Breast epithelium (tissue), 3 donors: ENCODE data around the gene ACOX2.

ENCODE experiments used
- CTCF ChIP-seq, 3 donors: fragments of 450-650 bp; IDR thresholded peaks; one replicate each; pipeline ENCODE4 v1.5.1; 2016 to 2017; ENCODE audit warnings: antibody characterized with exemption in 3 of 3, mild to moderate bottlenecking in 3 of 3, moderate library complexity in 3 of 3
- POLR2A ChIP-seq: fragments of 450-650 bp; IDR thresholded peaks from one replicate; pipeline ENCODE4 v1.6.1; 2016; ENCODE audit warnings: antibody characterized with exemption, mild to moderate bottlenecking, moderate library complexity
- POLR2AphosphoS5 ChIP-seq, 3 donors: sonication (generic); formaldehyde crosslinking; IDR thresholded peaks; one replicate each; pipeline ENCODE4 v1.6.1; 2017; ENCODE audit warnings: antibody characterized with exemption in 3 of 3

- TF ChIP-seq CTCF (IDR thresholded peaks at IDR 0.05) (no peak), POLR2A (no peak), POLR2AphosphoS5 (IDR thresholded peaks at IDR 0.05) (no peak)
Measured at GRCh38 chr3:58495101-58495500, 41.9 kb downstream of the ACOX2 start.
